GM12872 (cell line): ENCODE data around the gene ABCC8.

Source experiments
- TF ChIP-seq, protein P1 (sequence below): IDR thresholded peaks from 3 replicates; pipeline ENCODE4 v1.5.1; 2011; ENCODE audit warnings: low read depth, mild to moderate bottlenecking, low read length, moderate library complexity; ENCODE audit not compliant: insufficient read depth

The ABCC8 gene

DNA sequence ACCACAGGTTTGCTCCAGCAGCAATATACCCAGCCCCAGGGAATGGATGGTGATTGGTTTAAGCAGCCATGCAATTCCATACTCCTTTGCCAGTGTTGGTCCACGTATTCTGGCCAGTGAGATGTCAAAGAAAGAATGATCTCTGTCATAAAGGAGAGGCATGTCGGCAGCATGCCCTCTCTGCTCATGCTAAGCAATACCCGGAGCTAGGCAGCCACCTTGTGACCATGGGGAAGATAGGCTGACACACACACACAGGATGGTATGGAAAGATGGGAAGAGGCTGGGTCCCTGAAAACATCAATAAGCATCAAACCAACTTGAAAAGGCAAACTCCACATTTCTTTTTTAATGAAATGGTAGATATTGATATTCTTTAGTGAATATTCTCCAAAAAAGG, 5.1 kb downstream of the ABCC8 start:
- TF ChIP-seq, protein P1, sequence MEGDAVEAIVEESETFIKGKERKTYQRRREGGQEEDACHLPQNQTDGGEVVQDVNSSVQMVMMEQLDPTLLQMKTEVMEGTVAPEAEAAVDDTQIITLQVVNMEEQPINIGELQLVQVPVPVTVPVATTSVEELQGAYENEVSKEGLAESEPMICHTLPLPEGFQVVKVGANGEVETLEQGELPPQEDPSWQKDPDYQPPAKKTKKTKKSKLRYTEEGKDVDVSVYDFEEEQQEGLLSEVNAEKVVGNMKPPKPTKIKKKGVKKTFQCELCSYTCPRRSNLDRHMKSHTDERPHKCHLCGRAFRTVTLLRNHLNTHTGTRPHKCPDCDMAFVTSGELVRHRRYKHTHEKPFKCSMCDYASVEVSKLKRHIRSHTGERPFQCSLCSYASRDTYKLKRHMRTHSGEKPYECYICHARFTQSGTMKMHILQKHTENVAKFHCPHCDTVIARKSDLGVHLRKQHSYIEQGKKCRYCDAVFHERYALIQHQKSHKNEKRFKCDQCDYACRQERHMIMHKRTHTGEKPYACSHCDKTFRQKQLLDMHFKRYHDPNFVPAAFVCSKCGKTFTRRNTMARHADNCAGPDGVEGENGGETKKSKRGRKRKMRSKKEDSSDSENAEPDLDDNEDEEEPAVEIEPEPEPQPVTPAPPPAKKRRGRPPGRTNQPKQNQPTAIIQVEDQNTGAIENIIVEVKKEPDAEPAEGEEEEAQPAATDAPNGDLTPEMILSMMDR: no peak

DNA sequence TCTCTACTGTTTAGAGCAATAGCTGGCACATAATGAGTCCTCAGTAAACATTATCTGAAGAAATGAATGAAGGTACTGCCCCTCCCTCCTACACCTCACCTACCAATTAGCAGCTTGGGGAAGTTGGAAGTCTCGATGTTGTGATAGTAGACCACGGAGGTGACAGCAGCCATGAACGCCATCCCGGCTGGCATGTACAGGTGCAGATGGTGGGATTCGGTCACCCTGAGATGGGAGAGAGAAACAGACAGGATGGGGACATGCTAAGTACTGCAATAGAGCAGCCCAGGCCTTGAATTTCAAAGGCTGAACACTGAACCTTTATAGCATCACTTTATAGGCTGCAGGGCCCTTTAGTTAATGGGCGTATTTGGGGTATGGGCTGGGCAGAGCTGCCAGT, 6.6 kb downstream of the ABCC8 start:
- TF ChIP-seq, protein P1: no peak

DNA sequence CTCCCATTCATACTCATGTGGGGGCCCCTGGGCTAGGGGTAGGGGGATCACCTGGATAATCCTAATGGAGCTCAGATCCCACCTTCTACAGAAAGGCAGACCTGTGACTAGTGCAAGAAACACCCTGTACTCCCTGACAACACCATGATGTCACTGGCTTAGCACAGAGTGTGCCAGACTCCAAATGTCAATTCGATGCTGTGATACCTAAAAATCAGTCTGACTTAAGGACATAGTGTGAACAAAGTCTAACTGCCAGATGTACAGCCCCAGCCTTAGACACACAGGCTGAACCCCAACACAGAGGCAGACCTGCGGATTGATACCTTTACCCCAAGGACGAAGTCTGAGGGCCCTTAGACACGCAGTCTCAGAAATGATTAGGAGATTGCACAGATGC, 8.5 kb downstream of the ABCC8 start:
- TF ChIP-seq, protein P1: no peak

DNA sequence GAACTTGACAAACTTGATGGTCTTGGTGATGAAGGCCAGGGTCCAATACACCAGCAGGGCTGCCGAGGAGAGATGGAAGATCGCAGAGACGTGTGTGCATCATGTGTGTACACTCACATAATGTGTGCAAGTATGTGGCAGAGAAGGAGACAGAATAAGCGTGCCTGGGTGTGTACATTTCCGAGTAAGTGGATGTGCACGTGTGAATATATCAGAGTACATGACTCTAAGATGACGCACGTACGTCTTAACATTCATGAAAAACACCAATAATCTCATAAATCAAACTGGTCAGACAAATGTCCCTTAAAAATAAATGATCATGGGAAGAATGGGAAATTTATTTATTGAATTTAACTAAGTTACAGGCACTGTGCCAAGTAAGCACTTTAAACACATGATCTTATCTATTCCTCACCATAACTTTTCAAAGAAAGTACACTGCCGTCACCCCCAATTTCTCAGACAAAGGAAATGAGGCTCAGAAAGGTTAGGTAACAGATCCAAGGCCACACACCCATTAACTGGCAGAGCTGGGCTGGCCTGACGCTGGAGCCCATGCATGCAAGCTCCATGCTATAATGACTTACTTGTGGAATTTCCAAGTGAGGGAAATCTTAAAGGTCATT, 13.0 kb downstream of the ABCC8 start:
- TF ChIP-seq, protein P1: no peak

DNA sequence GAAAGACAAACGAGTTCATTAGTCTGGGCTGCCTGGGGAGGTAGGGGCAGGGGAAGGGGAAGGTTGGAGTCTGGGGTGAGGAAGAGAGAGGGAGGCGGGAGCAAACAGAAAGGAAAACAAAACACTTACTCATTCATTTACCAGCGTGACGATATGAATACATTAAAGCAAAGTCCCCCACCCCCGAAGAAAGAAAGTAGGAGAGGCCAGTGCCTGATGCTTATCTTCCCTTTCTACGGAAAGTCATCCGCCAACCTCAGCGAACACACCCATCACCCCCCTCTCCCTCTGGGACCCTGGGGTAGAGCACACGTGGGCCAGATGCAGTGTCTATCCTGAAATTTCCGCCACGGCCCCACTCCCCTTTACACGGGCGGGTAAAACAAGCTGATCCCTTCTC, 13.7 kb downstream of the ABCC8 start:
- TF ChIP-seq, protein P1: no peak

DNA sequence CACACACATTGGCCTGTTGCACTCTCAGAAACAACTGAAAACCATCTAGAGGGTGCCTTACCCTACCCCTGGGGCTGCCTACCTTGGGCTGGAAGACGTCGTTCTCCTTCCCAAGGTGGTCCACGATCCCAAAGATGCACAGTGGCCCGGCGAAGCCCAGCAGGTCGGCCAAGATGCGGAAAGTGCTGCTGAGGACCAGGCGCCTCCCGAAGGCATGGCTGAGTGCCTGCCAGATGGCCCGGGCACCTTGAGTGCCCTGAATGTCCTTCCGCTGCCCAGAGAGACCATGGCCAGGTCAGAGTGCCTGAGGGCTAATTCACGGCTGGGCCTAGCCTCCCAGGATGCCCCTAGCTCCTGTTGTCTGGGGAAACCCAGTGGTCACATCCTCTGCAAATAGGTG, 16.2 kb downstream of the ABCC8 start:
- TF ChIP-seq, protein P1: no peak

DNA sequence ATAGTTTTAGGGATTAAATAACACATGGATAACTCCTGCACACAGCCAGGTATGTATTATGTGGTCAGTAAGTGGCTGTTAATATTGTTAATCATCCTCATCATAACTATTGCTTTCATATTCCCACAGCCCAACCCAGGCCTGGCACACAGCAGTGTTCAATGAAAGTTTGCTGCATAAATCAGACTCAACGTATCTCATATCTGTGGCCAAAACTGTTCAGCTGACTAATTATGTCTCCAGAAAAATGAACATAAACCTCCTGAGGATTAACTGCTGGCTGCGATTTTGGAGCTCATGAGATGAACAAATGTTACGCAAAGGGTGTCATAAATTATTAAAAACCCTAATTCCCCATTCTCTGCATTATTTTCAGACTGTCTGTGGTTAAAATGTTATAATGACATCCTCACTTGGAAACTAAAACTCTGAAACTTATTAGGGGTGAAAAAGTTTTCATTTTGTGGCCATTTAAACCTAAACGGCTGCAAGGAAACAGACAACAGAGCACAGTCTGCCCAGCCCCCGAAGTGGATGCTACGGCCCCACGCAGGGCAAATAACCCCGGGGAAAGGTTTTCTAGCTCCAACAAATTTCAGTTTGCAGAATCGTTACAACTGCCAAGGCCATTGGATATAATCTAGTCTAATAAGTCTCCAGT, 17.3 kb downstream of the ABCC8 start:
- TF ChIP-seq, protein P1: no peak
